GM12801 (cell line): ENCODE measurements around the gene MTREX.

Source experiments
- CTCF ChIP-seq: IDR thresholded peaks from one replicate; pipeline ENCODE4 v1.5.1; 2011; ENCODE audit warnings: control low read depth; ENCODE audit not compliant: insufficient read length; ENCODE audit errors: extremely low read depth

MTREX gene

GRCh38 chr5:55313870-55314617, 6.3 kb downstream of the MTREX start:
- TF ChIP-seq CTCF = no peak

GRCh38 chr5:55316289-55316688, 8.5 kb downstream of the MTREX start:
- no peak for TF ChIP-seq CTCF

- no peak for TF ChIP-seq CTCF
Observed at GRCh38 chr5:55316837-55317236, 9.0 kb downstream of the MTREX start.

GRCh38 chr5:55319491-55319890, 11.7 kb downstream of the MTREX start:
- no peak for TF ChIP-seq CTCF

- no peak for TF ChIP-seq CTCF
Observed at GRCh38 chr5:55320571-55320970, 12.8 kb downstream of the MTREX start.

- no peak for TF ChIP-seq CTCF
Observed at GRCh38 chr5:55324006-55324405, 16.2 kb downstream of the MTREX start.

GRCh38 chr5:55324815-55325418, 17.1 kb downstream of the MTREX start:
- TF ChIP-seq CTCF = no peak
